ENCODE measurements around the gene MAGEB4.

DNA sequence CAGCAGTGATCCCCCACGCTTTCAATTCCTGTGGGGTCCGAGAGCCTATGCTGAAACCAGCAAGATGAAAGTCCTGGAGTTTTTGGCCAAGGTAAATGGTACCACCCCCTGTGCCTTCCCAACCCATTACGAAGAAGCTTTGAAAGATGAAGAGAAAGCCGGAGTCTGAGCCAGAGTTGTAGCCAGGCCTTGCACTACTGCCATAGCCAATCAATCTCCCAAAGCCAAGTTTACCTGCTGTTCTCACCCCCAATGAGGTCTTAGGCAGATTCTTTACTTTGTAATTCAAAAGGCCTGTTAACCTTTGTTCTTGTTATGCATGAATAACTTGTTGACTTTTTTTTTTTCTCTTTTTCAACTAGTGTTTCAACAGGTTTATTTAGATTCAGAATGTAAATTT lies 22.4 kb upstream of the MAGEB4 start:
- TF ChIP-seq, protein P1, sequence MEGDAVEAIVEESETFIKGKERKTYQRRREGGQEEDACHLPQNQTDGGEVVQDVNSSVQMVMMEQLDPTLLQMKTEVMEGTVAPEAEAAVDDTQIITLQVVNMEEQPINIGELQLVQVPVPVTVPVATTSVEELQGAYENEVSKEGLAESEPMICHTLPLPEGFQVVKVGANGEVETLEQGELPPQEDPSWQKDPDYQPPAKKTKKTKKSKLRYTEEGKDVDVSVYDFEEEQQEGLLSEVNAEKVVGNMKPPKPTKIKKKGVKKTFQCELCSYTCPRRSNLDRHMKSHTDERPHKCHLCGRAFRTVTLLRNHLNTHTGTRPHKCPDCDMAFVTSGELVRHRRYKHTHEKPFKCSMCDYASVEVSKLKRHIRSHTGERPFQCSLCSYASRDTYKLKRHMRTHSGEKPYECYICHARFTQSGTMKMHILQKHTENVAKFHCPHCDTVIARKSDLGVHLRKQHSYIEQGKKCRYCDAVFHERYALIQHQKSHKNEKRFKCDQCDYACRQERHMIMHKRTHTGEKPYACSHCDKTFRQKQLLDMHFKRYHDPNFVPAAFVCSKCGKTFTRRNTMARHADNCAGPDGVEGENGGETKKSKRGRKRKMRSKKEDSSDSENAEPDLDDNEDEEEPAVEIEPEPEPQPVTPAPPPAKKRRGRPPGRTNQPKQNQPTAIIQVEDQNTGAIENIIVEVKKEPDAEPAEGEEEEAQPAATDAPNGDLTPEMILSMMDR (IDR thresholded peaks at IDR 0.05 in 2 of 3, conservative IDR thresholded peaks at IDR 0.05 in 1 of 3; ENCODE audit: borderline replicate concordance in 1 of 3, insufficient read depth in 1 of 3, low read depth in 2 of 3, low read length in 2 of 3), result no peak
- no peak for TF ChIP-seq ZNF274 (IDR thresholded peaks at IDR 0.05; ENCODE audit: low read depth, low read length)
